Cerebellar nuclear complex (tissue), 1 donor: Measurements from ENCODE around the gene CFAP20DC.

Experiments used
- DNase-seq, 2 experiments: peaks; one replicate each; lab custom pipeline; 2025; lab: John Stamatoyannopoulos, UW

CFAP20DC gene

GRCh38 chr3:58800940-58801339 lies 248.9 kb downstream of the CFAP20DC start:
- no peak for DNase-seq

- DNase-seq: no peak
These were observed 249.8 kb downstream of the CFAP20DC start for GRCh38 chr3:58800032-58800431.

- no peak for DNase-seq
These were observed 250.6 kb downstream of the CFAP20DC start for GRCh38 chr3:58799271-58799670.

- no peak for DNase-seq
These were observed 251.5 kb downstream of the CFAP20DC start for GRCh38 chr3:58798312-58798711.

- no peak for DNase-seq
These were observed 255.1 kb downstream of the CFAP20DC start for GRCh38 chr3:58794750-58795149.

- no peak for DNase-seq
These were observed 255.9 kb downstream of the CFAP20DC start for GRCh38 chr3:58793938-58794337.

GRCh38 chr3:58792921-58793451 lies 256.8 kb downstream of the CFAP20DC start:
- DNase-seq: no peak

GRCh38 chr3:58789385-58789784 lies 260.4 kb downstream of the CFAP20DC start:
- DNase-seq: no peak

- no peak for DNase-seq
These were observed 264.9 kb downstream of the CFAP20DC start for GRCh38 chr3:58784888-58785287.

- DNase-seq: no peak
These were observed 265.4 kb downstream of the CFAP20DC start for GRCh38 chr3:58784425-58784824.

GRCh38 chr3:58783845-58784244 lies 266.0 kb downstream of the CFAP20DC start:
- DNase-seq: no peak

GRCh38 chr3:58779934-58780333 lies 269.9 kb downstream of the CFAP20DC start:
- DNase-seq: no peak

GRCh38 chr3:58776231-58776630 lies 273.6 kb downstream of the CFAP20DC start:
- DNase-seq: no peak

- no peak for DNase-seq
These were observed 277.4 kb downstream of the CFAP20DC start for GRCh38 chr3:58772462-58772861.

- no peak for DNase-seq
These were observed 280.8 kb downstream of the CFAP20DC start for GRCh38 chr3:58769065-58769464.

- DNase-seq: no peak
These were observed 283.1 kb downstream of the CFAP20DC start for GRCh38 chr3:58766587-58767282.

GRCh38 chr3:58755150-58755549 lies 294.7 kb downstream of the CFAP20DC start:
- DNase-seq: no peak

- DNase-seq: no peak
These were observed 295.8 kb downstream of the CFAP20DC start for GRCh38 chr3:58754074-58754473.

GRCh38 chr3:58751882-58752567 lies 297.8 kb downstream of the CFAP20DC start:
- DNase-seq: no peak

GRCh38 chr3:58751235-58751634 lies 298.6 kb downstream of the CFAP20DC start:
- no peak for DNase-seq

GRCh38 chr3:58749948-58750347 lies 299.9 kb downstream of the CFAP20DC start:
- no peak for DNase-seq

- no peak for DNase-seq
These were observed 301.8 kb downstream of the CFAP20DC start for GRCh38 chr3:58748024-58748423.

- no peak for DNase-seq
These were observed 303.1 kb downstream of the CFAP20DC start for GRCh38 chr3:58746758-58747157.
